ENCODE data around the gene ADARB1. TPM values are rescaled to one million over a fixed set of nuclear protein-coding genes. Genes with fewer than 3 reads are reported as not detected.
"Not testable (repeated sequence)": the region's sequence is repeated elsewhere in the genome, so short reads cannot be mapped to it uniquely, and the experiment has no call there.

ADARB1 gene, protein sequence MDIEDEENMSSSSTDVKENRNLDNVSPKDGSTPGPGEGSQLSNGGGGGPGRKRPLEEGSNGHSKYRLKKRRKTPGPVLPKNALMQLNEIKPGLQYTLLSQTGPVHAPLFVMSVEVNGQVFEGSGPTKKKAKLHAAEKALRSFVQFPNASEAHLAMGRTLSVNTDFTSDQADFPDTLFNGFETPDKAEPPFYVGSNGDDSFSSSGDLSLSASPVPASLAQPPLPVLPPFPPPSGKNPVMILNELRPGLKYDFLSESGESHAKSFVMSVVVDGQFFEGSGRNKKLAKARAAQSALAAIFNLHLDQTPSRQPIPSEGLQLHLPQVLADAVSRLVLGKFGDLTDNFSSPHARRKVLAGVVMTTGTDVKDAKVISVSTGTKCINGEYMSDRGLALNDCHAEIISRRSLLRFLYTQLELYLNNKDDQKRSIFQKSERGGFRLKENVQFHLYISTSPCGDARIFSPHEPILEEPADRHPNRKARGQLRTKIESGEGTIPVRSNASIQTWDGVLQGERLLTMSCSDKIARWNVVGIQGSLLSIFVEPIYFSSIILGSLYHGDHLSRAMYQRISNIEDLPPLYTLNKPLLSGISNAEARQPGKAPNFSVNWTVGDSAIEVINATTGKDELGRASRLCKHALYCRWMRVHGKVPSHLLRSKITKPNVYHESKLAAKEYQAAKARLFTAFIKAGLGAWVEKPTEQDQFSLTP
- total RNA-seq = 10 to 100 TPM; 32.8 to 37.7 TPM

DNA sequence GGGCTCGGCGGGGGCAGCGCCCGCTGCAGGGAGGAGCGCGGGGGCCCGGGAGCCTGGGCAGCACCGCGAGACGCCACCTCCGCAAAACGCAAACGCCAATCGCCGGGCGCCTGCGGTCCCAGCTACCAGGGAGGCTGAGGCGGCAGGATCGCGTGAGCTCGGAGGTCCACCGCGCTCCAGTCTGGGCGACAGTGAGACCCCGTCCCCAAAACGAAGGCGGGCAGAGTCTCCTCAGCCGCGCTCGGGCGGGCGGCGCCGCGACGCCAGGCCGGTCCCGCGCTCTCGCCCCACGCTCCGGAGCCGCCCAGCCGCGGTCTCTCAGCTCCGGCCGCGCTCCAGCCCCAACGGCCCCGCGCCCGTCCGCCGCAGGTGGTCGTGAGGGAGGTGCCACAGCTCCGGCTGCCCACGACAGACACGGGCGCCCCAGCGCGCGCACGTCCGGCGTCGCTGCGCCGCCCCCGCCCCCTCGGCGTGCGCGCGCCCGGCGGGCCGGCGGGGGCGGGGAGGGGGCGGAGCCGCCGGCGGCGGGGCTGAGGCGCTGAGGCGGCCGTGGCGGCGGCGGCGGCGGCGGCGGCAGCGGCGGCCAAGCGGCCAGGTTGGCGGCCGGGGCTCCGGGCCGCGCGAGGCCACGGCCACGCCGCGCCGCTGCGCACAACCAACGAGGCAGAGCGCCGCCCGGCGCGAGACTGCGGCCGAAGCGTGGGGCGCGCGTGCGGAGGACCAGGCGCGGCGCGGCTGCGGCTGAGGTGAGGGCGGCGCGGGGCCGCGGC is at the start of gene ADARB1:
TSS of gene ADARB1 (plus strand) at position 533 of the 770 bp plus-strand sequence. CDS start 97,077 bp downstream, outside the sequence.
- intact Hi-C loops (cut with DNase I, micrococcal nuclease) = loop anchor here in 1 of 2 experiments (2.0 to 5.0 kb wide), 3 partner anchors 199 to 1248 kb away; partner anchors contain the start of genes C21orf58 and PCNT
- DNase-seq = peak; percentile 75
- Mint-ChIP-seq H3K27ac (peak within 1 kb of the TSS; percentile 91), H3K4me3 (peak within 1 kb of the TSS; percentile 88), H3K4me1 (peaks cover 42% of the 10 kb centered on the region), H3K36me3 (ENCODE audit: low read depth) (peaks cover 2% of the 10 kb centered on the region), H3K9me3 (ENCODE audit: low read depth) (no peaks in the 10 kb centered on the region), H3K27me3 (no peaks in the 10 kb centered on the region)
- peak; percentile 13 for ATAC-seq
- CTCF ChIA-PET = interaction anchor here (0.6 to 1.8 kb wide), 7 partner anchors 20 to 232 kb away, joined by 3 to 5 read pairs (median 4); no protein-coding TSS in a partner anchor
- POLR2A ChIA-PET = interaction anchor here (0.6 to 0.9 kb wide), 2 partner anchors 38 to 43 kb away, joined by 3 read pairs; no protein-coding TSS in a partner anchor

DNA sequence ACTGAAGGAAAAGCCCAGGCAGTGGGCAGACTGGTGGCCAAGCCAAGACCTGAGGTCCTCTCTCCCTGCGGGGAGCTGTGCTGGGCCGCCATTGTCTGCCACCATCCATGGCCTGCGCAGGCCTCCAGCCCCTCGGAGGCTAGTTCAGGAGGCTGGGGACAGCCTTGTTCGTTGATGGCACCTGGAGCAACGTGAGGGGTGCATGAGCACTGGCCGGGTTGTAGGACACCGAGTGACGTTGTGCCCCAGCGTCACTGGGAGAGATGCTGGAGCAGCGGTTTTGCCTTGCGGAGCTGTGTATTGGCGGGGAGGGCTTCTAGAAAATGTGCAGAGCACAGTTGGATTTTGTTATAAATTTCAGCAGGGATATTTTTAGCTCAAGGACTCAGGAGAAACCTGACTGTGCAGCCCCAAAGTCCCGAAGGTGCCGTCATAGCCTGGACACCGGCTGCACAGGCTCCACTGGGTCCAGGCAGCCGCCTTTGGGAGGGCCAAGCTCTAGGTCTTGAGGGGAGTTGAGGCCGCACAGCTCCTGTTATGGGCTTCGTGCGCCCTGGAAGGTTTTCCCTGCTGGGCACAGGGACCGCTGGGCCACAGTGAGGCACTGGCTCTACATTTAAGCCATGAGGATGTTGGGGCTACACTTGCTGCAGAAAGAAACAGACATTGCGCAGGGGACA is 48.2 kb upstream of the ADARB1 start:
- ChIA-PET CTCF (interaction anchor here (0.7 to 1.5 kb wide), 2 partner anchors 31 to 111 kb away, joined by 3 to 4 read pairs; no protein-coding TSS in a partner anchor), POLR2A (no interaction called here)
- ATAC-seq = no peak
- no peaks in the 10 kb centered on the region for H3K36me3 Mint-ChIP-seq (ENCODE audit: low read depth)
- no peak for DNase-seq
- H3K4me1 Mint-ChIP-seq = no peaks in the 10 kb centered on the region
- peaks cover 9% of the 10 kb centered on the region for H3K9me3 Mint-ChIP-seq (ENCODE audit: low read depth)
- intact Hi-C loops (cut with DNase I, micrococcal nuclease) = no loop called here
- H3K4me3 Mint-ChIP-seq = no peak overlapping the region
- H3K27me3 Mint-ChIP-seq = peaks cover 2% of the 10 kb centered on the region
- H3K27ac Mint-ChIP-seq = no peak overlapping the region

DNA sequence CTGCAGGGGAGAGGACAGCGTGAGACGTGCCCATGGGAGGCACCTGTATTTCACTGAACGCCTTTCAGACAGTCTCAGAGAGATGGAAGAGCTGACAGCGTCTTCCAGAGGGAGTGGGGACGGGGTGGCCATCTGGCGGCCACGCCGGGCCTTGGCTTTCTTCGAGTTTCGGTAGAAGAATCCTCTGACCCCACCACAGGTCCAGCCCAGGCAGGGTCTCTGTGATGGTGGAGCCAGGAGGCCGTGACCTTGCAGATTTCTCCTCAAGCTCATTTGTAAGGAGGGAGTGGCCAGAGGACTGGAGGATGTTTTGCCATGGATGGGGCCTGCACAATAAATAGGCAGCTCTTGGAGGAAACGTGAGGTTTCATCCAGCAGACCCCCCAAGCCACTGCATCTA is 47.6 kb upstream of the ADARB1 start:
- DNase-seq = no peak
- Mint-ChIP-seq H3K4me3 (no peak overlapping the region), H3K27ac (no peak overlapping the region), H3K9me3 (ENCODE audit: low read depth) (peaks cover 9% of the 10 kb centered on the region), H3K36me3 (ENCODE audit: low read depth) (no peaks in the 10 kb centered on the region), H3K4me1 (no peaks in the 10 kb centered on the region), H3K27me3 (peaks cover 2% of the 10 kb centered on the region)
- no peak for ATAC-seq
- ChIA-PET POLR2A (no interaction called here), CTCF (interaction anchor here (1.5 kb wide), 1 partner anchor 111 kb away, joined by 4 read pairs; no protein-coding TSS in a partner anchor)
- intact Hi-C loops (cut with DNase I, micrococcal nuclease) = no loop called here

DNA sequence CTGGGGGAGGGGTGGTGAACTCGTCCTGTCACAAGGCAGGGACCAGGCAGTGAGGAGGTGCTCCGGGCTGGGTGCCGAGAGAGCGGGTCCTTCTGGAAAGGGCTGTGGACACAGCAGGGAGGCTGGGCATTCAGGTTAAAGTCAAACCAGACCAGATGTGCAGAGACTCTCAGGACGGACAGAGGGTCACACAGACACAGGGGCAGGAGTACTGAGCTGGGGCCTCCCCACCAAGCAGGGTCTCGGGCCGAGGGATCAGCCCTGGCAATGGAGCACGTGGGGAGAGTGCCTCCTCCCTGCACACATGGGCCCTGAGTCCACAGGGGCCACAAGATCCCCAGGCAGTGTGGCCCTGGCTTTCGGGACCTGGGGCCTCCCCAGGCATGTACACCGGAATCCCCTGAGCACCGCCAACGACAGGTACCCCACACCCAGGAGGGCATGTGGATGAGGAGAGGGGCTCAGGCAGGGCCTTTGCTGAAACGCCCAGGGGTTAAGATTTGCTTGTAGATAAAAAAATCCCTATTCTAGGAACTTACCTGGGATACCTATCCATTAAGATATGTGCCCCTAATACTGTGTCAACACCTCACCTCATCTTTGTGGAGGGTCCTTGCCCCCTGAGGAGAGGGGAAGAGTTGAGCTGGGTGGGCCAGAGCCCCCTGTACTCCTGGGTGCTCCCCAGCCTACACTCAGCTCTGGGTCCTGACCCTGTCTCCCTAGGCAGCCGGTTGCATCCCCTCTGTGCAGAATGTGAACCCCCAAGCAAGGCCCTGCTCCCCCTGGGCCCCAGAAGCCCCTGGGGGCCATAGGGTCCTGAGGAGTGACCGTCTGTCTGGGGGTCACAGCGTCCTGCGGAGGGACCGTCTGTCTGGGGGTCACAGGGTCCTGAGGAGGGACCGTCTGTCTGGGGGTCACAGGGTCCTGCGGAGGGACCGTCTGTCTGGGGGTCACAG is 46.9 kb upstream of the ADARB1 start:
- peaks cover 2% of the 10 kb centered on the region for H3K27me3 Mint-ChIP-seq
- H3K9me3 Mint-ChIP-seq (ENCODE audit: low read depth) = peaks cover 9% of the 10 kb centered on the region
- no peaks in the 10 kb centered on the region for H3K36me3 Mint-ChIP-seq (ENCODE audit: low read depth)
- ATAC-seq (no peak), DNase-seq (no peak)
- H3K4me1 Mint-ChIP-seq = no peaks in the 10 kb centered on the region
- ChIA-PET POLR2A (no interaction called here), CTCF (interaction anchor here (1.5 kb wide), 1 partner anchor 110 kb away, joined by 4 read pairs; no protein-coding TSS in a partner anchor)
- no peak overlapping the region for H3K27ac Mint-ChIP-seq
- intact Hi-C loops (cut with DNase I, micrococcal nuclease) = no loop called here
- no peak overlapping the region for H3K4me3 Mint-ChIP-seq

DNA sequence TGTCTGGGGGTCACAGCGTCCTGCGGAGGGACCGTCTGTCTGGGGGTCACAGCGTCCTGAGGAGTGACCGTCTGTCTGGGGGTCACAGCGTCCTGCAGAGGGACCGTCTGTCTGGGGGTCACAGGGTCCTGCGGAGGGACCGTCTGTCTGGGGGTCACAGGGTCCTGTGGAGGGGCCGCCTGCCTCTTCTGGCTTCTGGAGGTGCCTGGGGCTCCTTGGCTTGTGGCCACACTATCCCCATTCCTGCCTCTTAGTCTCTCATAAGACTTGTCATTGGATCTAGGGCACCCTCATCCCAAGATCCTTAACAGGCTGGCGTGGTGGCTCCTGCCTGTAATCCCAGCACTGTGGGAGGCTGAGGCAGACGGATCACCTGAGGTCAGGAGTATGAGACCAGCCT is 45.7 kb upstream of the ADARB1 start:
- H3K36me3 Mint-ChIP-seq (ENCODE audit: low read depth); H3K27ac Mint-ChIP-seq; POLR2A ChIA-PET; H3K27me3 Mint-ChIP-seq; H3K4me3 Mint-ChIP-seq; CTCF ChIA-PET; ATAC-seq; DNase-seq; H3K4me1 Mint-ChIP-seq; H3K9me3 Mint-ChIP-seq (ENCODE audit: low read depth); intact Hi-C loops (cut with DNase I, micrococcal nuclease): not testable (repeated sequence)

DNA sequence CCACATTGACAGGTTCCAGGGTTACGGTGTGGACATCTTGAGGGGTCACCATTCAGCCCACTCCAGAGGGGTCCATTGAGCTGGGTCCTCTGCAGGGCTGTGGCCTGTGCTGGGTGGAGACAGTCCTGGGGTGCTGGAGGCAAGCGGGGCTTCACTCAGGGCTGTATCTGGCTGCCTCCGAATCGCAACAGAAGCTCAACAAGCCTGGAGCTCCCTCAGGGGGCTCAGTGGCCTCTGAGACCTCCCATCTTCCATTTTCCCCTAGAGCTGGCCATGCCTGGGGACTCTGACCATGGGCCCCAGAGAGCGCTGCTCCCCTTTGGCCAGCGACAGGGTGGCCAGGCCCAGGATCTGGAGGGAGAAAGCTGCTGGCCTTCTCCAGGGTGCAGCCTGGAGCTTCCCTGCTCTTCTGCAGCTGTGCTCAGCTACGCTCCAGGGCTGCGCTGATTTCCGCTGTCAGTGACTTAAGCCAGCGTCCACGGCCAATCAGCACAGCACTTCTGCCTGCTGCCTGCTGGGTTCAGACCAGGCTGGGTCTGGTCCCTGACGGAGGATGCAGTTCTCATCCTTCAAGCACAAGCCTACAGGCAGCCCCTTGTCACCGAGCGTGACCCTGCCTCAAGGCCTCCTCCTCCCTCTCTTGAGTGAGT is 45.0 kb upstream of the ADARB1 start:
- POLR2A ChIA-PET = no interaction called here
- DNase-seq = no peak

DNA sequence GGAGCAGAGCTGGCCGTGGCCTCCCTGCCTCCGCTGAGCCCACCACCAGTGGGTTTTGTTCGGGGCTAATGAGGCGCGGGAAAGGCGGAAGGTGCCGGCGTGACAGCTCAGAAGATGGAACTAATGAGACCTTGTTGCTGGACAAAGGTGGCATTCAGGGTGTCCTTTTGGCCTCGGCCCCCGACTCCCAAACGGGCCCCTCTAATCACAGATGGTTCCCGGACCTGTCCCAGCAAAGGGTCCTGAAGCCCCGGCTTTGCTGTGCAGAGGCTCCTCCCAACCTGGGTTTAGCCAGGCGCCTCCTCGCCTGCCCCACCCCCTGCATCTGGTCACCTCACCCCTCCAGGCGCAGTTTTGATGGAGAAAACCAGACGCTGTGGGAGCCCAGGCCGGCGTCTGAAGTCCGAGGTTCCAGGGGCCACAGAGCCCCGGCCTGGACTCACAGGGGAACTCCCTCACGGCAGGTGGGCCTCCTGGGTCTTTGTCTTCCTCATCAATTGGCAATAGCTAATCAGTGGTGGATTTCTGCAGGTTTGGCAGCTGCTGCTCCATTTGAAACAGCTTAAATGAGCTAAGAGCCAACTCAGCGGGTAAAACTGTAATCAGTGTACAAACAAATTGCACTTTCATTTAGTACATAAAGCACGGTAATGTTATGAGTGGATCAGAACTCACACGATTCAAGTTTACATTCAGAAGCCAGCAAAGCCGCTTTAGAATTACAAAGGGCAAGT is 44.3 kb upstream of the ADARB1 start:
- H3K27me3 Mint-ChIP-seq = no peaks in the 10 kb centered on the region
- H3K36me3 Mint-ChIP-seq (ENCODE audit: low read depth) = no peaks in the 10 kb centered on the region
- ChIA-PET POLR2A (no interaction called here), CTCF (no interaction called here)
- H3K9me3 Mint-ChIP-seq (ENCODE audit: low read depth) = no peaks in the 10 kb centered on the region
- DNase-seq (no peak), ATAC-seq (no peak)
- H3K4me3 Mint-ChIP-seq = no peak overlapping the region
- no peak overlapping the region for H3K27ac Mint-ChIP-seq
- intact Hi-C loops (cut with DNase I, micrococcal nuclease) = no loop called here
- H3K4me1 Mint-ChIP-seq = no peaks in the 10 kb centered on the region

More for the DNA sequence above, 45.0 kb upstream of the ADARB1 start:
- Mint-ChIP-seq H3K27ac (no peak overlapping the region), H3K27me3 (peaks cover 1% of the 10 kb centered on the region), H3K36me3 (ENCODE audit: low read depth) (no peaks in the 10 kb centered on the region), H3K4me3 (no peak overlapping the region), H3K9me3 (ENCODE audit: low read depth) (peaks cover 2% of the 10 kb centered on the region), H3K4me1 (no peaks in the 10 kb centered on the region)
- intact Hi-C loops (cut with DNase I, micrococcal nuclease) = no loop called here
- no peak for ATAC-seq
- CTCF ChIA-PET = no interaction called here

DNA sequence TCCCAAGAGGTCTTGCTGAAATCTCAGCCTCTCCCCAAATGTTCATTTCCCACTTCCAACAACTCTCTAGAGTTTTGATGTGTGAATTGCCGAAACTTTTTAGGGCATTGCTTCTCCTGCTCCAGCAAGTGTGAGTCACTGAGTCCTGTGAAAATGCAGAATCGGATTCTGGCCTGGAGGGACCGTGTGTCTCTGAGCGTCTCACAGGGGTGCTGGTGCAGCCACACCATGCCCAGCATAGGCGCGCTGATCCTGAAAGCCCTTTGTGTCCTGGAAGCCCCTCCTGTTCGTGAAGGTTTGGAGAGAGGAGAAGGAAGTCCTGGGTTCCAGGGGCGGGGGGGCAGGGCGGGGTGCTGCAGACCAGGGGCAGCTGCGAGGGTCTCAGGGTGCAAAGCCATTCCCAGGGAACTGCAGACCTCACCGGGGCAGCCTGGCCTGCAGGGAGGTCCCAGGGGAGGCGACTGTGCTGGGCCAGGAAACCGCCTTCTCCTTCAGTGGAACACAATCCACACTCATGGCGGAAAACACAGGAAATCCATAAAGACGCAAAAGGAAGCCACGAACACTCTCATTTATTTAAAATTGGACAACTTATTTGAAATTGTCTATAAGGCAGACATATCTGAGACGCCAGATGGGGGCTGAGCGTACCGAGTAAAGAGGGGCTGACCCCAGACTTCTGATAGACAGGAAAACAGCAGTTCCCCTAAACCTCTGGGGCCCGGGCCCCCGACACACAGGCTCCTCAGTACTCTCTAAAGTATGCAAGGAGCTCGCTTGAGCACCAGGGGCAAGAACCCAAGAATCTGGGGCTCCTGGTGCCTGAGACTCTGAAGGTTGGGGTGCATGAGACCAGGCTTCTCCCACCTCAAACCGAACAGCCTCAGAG is 43.5 kb upstream of the ADARB1 start:
- ChIA-PET POLR2A (no interaction called here), CTCF (no interaction called here)
- ATAC-seq (no peak), DNase-seq (no peak)
- H3K9me3 Mint-ChIP-seq (ENCODE audit: low read depth) = peaks cover 5% of the 10 kb centered on the region
- no peaks in the 10 kb centered on the region for H3K36me3 Mint-ChIP-seq (ENCODE audit: low read depth)
- H3K27me3 Mint-ChIP-seq = no peaks in the 10 kb centered on the region
- no peak overlapping the region for H3K4me3 Mint-ChIP-seq
- intact Hi-C loops (cut with DNase I, micrococcal nuclease) = no loop called here
- H3K27ac Mint-ChIP-seq = no peak overlapping the region
- no peaks in the 10 kb centered on the region for H3K4me1 Mint-ChIP-seq
